ENCODE data around the gene CKMT2.
"Not testable (repeated sequence)": the region's sequence is repeated elsewhere in the genome, so short reads cannot be mapped to it uniquely, and the experiment has no call there.

The CKMT2 gene

DNA sequence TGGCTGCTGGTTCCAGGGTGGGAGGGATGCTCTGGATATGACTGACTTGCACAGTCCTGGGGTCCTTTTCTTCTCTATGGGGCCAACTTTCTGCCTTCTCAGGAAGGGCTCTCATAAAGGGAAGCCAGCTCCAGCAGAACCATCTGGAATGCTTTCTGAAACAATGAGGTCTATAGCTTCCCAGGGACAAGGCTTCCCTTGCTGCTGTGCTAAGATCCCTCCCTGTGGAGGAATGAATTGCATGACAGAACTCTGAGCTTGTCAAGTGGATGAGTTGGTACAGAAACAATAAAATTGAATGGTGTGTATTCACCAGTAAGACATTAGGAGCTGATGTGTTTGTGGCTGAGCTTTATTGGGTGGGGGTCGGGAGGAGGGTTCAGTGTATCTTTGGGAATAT, 19.8 kb downstream of the CKMT2 start:
- in situ Hi-C loops (cut with MboI; ENCODE audit: low pct_unique_long_range_greater_than_20kb, low sequenced_read_pairs, unreplicated experiment), result no loop called here
- TF ChIP-seq CTCF (IDR thresholded peaks at IDR 0.05; ENCODE audit: extremely low read depth, insufficient read depth, missing control alignments), result no peak
- DNase-seq (ENCODE audit: low spot score), result no peak

DNA sequence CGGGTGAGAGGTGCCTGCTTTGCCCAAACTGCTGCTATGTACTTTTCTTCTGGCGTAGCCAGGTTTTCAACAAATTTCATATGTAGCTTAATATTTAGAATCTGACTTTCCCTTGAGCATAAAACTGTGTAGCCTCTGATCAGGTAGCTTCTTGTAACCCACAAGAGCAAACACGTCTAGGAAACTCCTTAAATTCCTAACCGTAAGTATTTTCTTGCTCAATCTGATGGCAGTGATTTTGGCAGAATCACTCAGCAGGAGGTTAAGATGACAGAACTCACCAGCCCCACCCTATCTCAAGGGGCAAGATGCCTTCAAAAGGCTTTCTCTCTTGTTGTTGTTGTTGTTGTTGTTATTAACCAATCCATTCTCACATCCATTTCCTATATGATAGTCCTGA, 20.8 kb downstream of the CKMT2 start:
- in situ Hi-C loops (cut with MboI; ENCODE audit: low pct_unique_long_range_greater_than_20kb, low sequenced_read_pairs, unreplicated experiment), result no loop called here
- TF ChIP-seq CTCF (IDR thresholded peaks at IDR 0.05; ENCODE audit: extremely low read depth, insufficient read depth, missing control alignments), result no peak
- no peak for DNase-seq (ENCODE audit: low spot score)

- TF ChIP-seq CTCF (IDR thresholded peaks at IDR 0.05; ENCODE audit: extremely low read depth, insufficient read depth, missing control alignments), result no peak
- in situ Hi-C loops (cut with MboI; ENCODE audit: low pct_unique_long_range_greater_than_20kb, low sequenced_read_pairs, unreplicated experiment), result no loop called here
- no peak for DNase-seq (ENCODE audit: low spot score)
Measured at GRCh38 chr5:81254886-81255559, 21.9 kb downstream of the CKMT2 start.

GRCh38 chr5:81256766-81257165, 23.6 kb downstream of the CKMT2 start:
- no peak for TF ChIP-seq CTCF (IDR thresholded peaks at IDR 0.05; ENCODE audit: extremely low read depth, insufficient read depth, missing control alignments)
- DNase-seq (ENCODE audit: low spot score), result no peak
- in situ Hi-C loops (cut with MboI; ENCODE audit: low pct_unique_long_range_greater_than_20kb, low sequenced_read_pairs, unreplicated experiment), result no loop called here

DNA sequence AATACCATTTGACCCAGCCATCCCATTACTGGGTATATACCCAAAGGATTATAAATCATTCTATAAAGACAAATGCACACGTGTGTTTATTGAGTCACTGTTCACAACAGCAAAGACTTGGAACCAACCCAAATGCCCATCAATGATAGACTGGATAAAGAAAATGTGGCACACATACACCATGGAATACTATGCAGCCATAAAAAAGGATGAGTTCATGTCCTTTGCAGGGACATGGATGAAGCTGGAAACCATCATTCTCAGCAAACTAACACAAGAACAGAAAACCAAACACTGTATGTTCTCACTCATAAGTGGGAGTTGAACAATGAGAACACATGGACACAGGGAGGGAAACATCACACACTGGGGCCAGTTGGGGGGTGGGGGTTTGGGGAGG, 29.7 kb downstream of the CKMT2 start:
- DNase-seq (ENCODE audit: low spot score); in situ Hi-C loops (cut with MboI; ENCODE audit: low pct_unique_long_range_greater_than_20kb, low sequenced_read_pairs, unreplicated experiment): not testable (repeated sequence)

DNA sequence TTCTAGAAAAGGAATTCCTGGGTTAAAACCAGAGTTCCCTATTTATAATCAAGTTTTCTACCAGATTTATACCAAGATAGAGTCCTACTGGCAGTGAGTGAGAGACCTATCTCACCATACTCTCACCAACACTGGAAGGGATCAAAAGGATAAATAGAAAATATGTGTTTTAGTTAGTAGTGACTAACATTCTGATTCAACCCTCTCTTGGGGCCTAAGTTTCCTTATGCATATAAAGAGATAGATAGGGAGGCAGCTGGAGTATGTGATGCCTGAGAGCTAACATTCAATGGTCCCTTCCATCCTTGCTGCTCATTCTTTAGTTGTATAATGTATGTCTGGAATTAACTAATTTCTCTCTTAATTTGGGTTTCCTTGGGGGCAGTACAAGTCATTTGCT, 32.0 kb downstream of the CKMT2 start:
- DNase-seq (ENCODE audit: low spot score), result no peak
- TF ChIP-seq CTCF (IDR thresholded peaks at IDR 0.05; ENCODE audit: extremely low read depth, insufficient read depth, missing control alignments), result no peak
- in situ Hi-C loops (cut with MboI; ENCODE audit: low pct_unique_long_range_greater_than_20kb, low sequenced_read_pairs, unreplicated experiment), result no loop called here

DNA sequence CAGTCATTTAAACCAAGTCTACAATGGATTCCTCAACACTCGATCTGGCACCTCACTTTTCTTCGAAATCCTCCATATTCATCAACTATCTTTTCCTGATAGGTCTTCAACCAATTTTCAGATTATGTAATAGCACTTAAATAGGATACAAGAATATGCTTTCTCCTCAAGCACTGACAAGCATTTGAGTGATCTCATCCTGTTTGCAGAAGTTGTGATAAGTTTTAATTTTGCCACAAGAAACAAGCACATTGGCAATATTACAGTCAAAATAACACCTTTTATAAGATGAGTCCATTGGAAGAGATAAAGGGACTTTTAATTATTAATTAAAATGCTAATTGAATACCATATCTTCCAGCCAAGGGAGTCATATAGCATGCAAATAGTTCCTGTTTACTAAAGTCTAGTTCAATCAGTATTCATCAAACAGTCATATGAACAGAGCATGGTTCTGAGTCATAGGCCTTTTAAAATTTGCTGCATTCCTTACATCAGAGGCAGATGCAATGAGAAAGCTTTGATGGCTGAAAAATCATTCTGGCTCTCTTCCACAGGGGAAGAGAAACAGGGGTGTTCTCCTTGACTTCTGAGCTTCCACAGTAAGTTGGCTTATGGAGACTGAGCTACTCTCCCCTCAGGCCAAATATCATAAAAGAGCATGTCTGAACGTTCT, 35.5 kb downstream of the CKMT2 start:
- no peak for DNase-seq (ENCODE audit: low spot score)
- no peak for TF ChIP-seq CTCF (IDR thresholded peaks at IDR 0.05; ENCODE audit: extremely low read depth, insufficient read depth, missing control alignments)
- in situ Hi-C loops (cut with MboI; ENCODE audit: low pct_unique_long_range_greater_than_20kb, low sequenced_read_pairs, unreplicated experiment), result no loop called here
